ENCODE results near the gene CTBP2. TPM values are rescaled to one million over a fixed set of nuclear protein-coding genes. Genes with fewer than 3 reads are reported as not detected.

The CTBP2 gene
- total RNA-seq, 1 donor from 2014 or later = 73.0 TPM

- Histone ChIP-seq H3K27me3 (ENCODE audit: low read depth) (no peaks in the 10 kb centered on the region), H3K27ac (peak overlapping the region; percentile 53), H3K9me3 (no peaks in the 10 kb centered on the region), H3K4me1 (peaks cover 47% of the 10 kb centered on the region), H3K36me3 (peaks cover 6% of the 10 kb centered on the region), H3K4me3 (no peak overlapping the region)
- TF ChIP-seq, protein P1, sequence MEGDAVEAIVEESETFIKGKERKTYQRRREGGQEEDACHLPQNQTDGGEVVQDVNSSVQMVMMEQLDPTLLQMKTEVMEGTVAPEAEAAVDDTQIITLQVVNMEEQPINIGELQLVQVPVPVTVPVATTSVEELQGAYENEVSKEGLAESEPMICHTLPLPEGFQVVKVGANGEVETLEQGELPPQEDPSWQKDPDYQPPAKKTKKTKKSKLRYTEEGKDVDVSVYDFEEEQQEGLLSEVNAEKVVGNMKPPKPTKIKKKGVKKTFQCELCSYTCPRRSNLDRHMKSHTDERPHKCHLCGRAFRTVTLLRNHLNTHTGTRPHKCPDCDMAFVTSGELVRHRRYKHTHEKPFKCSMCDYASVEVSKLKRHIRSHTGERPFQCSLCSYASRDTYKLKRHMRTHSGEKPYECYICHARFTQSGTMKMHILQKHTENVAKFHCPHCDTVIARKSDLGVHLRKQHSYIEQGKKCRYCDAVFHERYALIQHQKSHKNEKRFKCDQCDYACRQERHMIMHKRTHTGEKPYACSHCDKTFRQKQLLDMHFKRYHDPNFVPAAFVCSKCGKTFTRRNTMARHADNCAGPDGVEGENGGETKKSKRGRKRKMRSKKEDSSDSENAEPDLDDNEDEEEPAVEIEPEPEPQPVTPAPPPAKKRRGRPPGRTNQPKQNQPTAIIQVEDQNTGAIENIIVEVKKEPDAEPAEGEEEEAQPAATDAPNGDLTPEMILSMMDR (IDR thresholded peaks at IDR 0.05) = no peak
- peak in 1 of 2 donors; percentile 15 for ATAC-seq
- no peak for DNase-seq
- intact Hi-C loops (cut with DNase I) = no loop called here
Measured at GRCh38 chr10:125016611-125017202, 143.7 kb downstream of the CTBP2 start.

GRCh38 chr10:125016123-125016522 is 144.2 kb downstream of the CTBP2 start:
- TF ChIP-seq, protein P1 (IDR thresholded peaks at IDR 0.05) = no peak
- ATAC-seq = no peak
- no peaks in the 10 kb centered on the region for H3K27me3 ChIP-seq (ENCODE audit: low read depth)
- peaks cover 6% of the 10 kb centered on the region for H3K36me3 ChIP-seq
- H3K9me3 ChIP-seq = no peaks in the 10 kb centered on the region
- no peak overlapping the region for H3K4me3 ChIP-seq
- intact Hi-C loops (cut with DNase I) = no loop called here
- no peak for DNase-seq
- H3K4me1 ChIP-seq = peaks cover 47% of the 10 kb centered on the region
- peak overlapping the region; percentile 53 for H3K27ac ChIP-seq

DNA sequence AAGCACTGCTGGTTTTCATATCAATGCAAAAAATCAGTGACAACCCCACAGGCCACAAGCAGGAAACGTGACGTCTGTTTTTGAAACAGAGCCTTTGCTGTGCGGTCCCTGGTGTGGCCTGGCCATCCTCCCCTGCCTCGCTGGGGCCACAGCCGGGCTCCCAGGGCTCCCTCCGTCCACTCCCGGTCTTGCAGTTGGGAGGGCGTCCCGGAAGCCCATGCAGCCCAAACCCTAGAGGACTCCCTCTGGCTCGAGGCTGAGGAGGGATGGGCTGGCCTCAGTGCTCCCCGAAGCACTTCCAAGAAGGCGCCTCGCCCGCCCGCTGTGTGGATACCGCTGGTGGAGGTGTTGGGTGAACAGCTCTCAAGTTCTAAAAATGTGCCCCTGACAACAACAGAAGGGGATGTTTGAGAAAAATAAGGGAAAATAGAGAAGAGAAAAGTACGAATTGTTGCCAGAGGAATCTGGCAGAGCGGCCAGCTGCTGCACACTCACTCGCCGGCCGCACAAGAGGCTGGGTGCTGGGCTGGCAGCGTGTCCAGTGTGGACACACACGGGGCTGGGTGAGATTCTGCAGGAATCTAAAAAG is 144.9 kb downstream of the CTBP2 start:
- Histone ChIP-seq H3K9me3 (no peaks in the 10 kb centered on the region), H3K27ac (peak overlapping the region; percentile 53), H3K27me3 (ENCODE audit: low read depth) (no peaks in the 10 kb centered on the region), H3K4me3 (no peak overlapping the region), H3K4me1 (peaks cover 47% of the 10 kb centered on the region), H3K36me3 (peaks cover 6% of the 10 kb centered on the region)
- intact Hi-C loops (cut with DNase I) = no loop called here
- ATAC-seq (peak; percentile 22 to 33), DNase-seq (no peak)
- TF ChIP-seq, protein P1 (IDR thresholded peaks at IDR 0.05) = no peak

DNA sequence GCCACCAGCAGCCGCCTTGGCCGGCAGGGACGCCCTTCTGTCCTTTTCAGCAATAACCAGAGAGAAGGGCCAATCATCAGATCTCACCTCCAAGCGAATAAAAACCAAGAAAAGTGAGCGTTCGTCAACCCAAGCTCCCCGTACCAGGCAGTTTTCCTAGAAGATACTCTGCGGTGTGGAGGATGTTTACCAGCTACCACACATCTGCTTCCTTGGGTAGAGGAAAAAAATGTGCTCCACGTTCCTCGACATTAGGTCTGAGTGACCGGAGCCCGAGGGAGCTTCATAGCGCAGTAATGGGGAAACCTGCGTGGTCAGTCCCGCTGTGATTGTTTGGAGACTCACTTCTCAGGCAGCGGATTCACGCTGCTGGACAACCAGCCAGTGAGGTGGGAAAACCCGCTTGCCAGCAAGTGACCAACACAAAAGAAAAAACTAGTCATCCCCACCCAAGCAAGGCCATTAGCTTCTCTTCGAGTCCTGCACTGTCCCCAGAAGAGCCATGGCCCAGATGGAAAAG is 145.5 kb downstream of the CTBP2 start:
- no peaks in the 10 kb centered on the region for H3K27me3 ChIP-seq (ENCODE audit: low read depth)
- H3K36me3 ChIP-seq = peaks cover 6% of the 10 kb centered on the region
- H3K4me1 ChIP-seq = peaks cover 47% of the 10 kb centered on the region
- H3K27ac ChIP-seq = peak overlapping the region; percentile 53
- TF ChIP-seq, protein P1 (IDR thresholded peaks at IDR 0.05) = no peak
- intact Hi-C loops (cut with DNase I) = no loop called here
- no peak for ATAC-seq
- no peak overlapping the region for H3K4me3 ChIP-seq
- no peaks in the 10 kb centered on the region for H3K9me3 ChIP-seq
- DNase-seq = no peak

GRCh38 chr10:125014086-125014830 is 146.1 kb downstream of the CTBP2 start:
- Histone ChIP-seq H3K4me3 (no peak overlapping the region), H3K9me3 (no peaks in the 10 kb centered on the region), H3K27me3 (ENCODE audit: low read depth) (no peaks in the 10 kb centered on the region), H3K27ac (no peak overlapping the region), H3K36me3 (peaks cover 6% of the 10 kb centered on the region), H3K4me1 (peaks cover 47% of the 10 kb centered on the region)
- intact Hi-C loops (cut with DNase I) = no loop called here
- ATAC-seq (no peak), DNase-seq (no peak)
- TF ChIP-seq, protein P1 (IDR thresholded peaks at IDR 0.05) = no peak

Measured in lower lobe of right lung (tissue), 2 donors.